ENCODE data around the gene HOGA1.
"Not testable (repeated sequence)": the region's sequence is repeated elsewhere in the genome, so short reads cannot be mapped to it uniquely, and the experiment has no call there.

Gene HOGA1

DNA sequence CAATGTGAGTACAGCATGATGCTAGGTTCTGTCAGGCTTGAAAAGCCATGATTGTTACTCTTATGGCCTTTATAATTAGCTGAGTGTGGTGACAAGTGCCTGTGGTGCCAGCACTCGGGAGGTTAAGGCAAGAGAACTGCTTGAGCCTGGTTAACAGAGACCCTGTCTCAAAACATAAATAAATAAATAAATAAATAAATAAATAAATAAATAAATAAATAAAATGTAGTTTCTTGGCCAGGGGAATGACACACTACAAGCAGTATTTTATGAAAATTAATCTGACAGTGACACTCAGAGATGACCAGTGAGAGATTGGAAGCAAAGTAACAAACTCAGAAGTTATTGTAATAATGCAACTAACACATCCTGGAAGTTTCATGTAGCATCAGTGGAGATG is 51.4 kb downstream of the HOGA1 start:
- H3K27me3 ChIP-seq (ENCODE audit: control insufficient read depth, insufficient read depth, low read length) = no peaks in the 10 kb centered on the region
- H3K27ac ChIP-seq (ENCODE audit: low read length) = no peak overlapping the region
- no peaks in the 10 kb centered on the region for H3K9me3 ChIP-seq (ENCODE audit: control insufficient read depth, insufficient read depth, low read length)
- H3K4me1 ChIP-seq (ENCODE audit: control insufficient read depth, insufficient read depth, low read length) = no peaks in the 10 kb centered on the region
- no CpG with 5 or more reads among the region's 1 CpG for WGBS (ENCODE audit: insufficient coverage, insufficient read length)
- H3K36me3 ChIP-seq (ENCODE audit: control insufficient read depth, insufficient read depth, low read length) = no peaks in the 10 kb centered on the region
- no peak overlapping the region for H3K4me3 ChIP-seq (ENCODE audit: low read length)
- DNase-seq (ENCODE audit: low read depth, low spot score) = no peak

DNA sequence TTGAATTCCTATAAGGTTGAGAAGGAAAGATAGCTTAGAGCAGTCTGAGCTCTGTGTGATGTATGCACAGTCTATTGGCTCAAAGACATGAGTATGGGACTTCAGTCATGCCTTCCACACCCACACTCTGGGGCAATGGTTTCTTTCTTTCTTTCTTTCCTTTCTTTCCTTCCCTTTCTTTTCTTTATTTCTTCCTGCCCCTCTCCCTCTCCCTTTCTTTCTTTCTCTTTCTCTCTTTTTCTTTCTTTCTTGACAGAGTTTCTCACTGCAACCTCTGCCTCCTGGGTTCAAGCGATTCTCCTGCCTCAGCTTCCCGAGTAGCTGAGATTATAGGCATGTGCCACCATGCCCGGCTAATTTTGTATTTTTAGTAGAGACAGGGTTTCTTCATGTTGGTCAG is 54.9 kb downstream of the HOGA1 start:
- not testable (repeated sequence) for H3K27ac ChIP-seq (ENCODE audit: low read length); H3K36me3 ChIP-seq (ENCODE audit: control insufficient read depth, insufficient read depth, low read length); H3K27me3 ChIP-seq (ENCODE audit: control insufficient read depth, insufficient read depth, low read length); DNase-seq (ENCODE audit: low read depth, low spot score); H3K4me1 ChIP-seq (ENCODE audit: control insufficient read depth, insufficient read depth, low read length); H3K9me3 ChIP-seq (ENCODE audit: control insufficient read depth, insufficient read depth, low read length); H3K4me3 ChIP-seq (ENCODE audit: low read length)
- no CpG with 5 or more reads among the region's 3 CpGs for WGBS (ENCODE audit: insufficient coverage, insufficient read length)

DNA sequence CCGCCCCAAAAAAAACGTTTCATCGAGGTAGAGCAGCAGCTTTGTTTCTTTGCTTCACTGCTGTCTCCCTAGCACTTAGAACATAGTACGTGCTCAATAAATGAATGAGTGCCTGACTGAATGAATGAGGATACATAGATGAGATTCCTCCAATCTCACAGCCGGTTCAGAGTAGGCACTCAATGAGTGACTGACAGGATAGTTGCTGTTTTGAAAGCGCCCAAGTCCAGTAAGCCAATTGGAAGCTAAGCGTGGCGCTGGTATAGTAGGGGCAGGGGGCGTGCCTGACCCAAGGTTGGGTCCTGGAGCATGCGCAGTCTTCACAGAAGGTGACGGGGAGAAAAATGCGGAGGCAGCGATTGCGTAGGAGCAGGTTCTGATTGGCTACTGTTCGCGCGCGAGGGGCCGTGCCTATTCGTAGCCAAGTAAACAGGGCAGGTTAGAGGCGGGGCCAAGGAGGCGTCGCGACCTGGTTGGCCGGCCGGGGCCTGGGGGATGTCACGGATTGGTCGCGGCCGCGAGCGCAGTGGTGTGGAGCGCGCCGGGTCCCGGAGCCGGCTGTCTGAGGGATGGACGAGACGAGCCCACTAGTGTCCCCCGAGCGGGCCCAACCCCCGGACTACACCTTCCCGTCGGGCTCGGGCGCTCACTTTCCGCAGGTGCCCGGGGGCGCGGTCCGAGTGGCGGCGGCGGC is 56.1 kb downstream of the HOGA1 start, which contains the start of gene PI4K2A:
PI4K2A (plus strand) TSS at position 498 of the 694 bp plus-strand sequence; CDS start at position 570, 72 bp downstream.
- DNase-seq (ENCODE audit: low read depth, low spot score) = peak; percentile 99
- H3K9me3 ChIP-seq (ENCODE audit: control insufficient read depth, insufficient read depth, low read length) = no peaks in the 10 kb centered on the region
- H3K27ac ChIP-seq (ENCODE audit: low read length) = no peak within 1 kb of the TSS
- H3K27me3 ChIP-seq (ENCODE audit: control insufficient read depth, insufficient read depth, low read length) = no peaks in the 10 kb centered on the region
- peak within 1 kb of the TSS; percentile 99 for H3K4me3 ChIP-seq (ENCODE audit: low read length)
- peaks cover 2% of the 10 kb centered on the region for H3K36me3 ChIP-seq (ENCODE audit: control insufficient read depth, insufficient read depth, low read length)
- H3K4me1 ChIP-seq (ENCODE audit: control insufficient read depth, insufficient read depth, low read length) = no peaks in the 10 kb centered on the region
- WGBS (ENCODE audit: insufficient coverage, insufficient read length) = no CpG with 5 or more reads among the region's 54 CpGs

DNA sequence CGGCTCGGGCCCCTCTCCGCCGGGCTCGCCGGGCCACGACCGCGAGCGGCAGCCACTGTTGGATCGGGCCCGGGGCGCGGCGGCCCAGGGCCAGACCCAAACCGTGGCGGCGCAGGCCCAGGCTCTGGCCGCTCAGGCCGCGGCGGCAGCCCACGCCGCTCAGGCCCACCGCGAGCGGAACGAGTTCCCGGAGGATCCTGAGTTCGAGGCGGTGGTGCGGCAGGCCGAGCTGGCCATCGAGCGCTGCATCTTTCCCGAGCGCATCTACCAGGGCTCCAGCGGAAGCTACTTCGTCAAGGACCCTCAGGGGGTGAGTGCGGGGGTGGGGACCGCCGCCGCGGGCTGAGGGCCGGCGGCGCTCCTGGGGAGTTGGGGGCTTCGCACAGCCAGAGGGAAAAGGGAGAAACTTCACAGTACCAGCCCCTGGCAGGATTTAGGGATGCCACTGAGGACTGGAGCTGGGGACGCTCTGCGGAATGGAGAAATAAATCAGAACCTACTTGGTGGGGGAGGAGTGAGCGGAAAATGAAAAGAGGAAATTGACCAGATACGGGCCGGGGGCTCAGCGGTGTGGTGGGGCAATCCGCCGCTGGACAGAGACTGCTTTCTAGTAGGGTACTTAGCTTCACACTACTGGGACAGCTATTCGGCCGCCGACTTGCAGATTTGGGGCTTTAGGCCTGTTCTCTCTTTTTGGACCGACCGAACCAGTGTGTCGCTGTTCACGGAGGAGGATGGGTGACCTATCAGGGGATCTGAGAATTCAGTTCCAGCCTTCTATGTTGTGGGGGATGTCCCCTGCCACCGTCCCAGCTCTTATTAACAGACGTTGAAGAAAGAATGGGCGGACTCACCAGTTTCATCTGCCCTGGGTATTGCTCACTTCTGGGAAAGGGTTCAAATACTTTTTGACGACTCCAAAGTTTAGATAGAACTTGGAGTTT is 57.0 kb downstream of the HOGA1 start:
- Histone ChIP-seq H3K27ac (ENCODE audit: low read length) (no peak overlapping the region), H3K27me3 (ENCODE audit: control insufficient read depth, insufficient read depth, low read length) (no peaks in the 10 kb centered on the region), H3K9me3 (ENCODE audit: control insufficient read depth, insufficient read depth, low read length) (no peaks in the 10 kb centered on the region), H3K36me3 (ENCODE audit: control insufficient read depth, insufficient read depth, low read length) (peaks cover 2% of the 10 kb centered on the region), H3K4me1 (ENCODE audit: control insufficient read depth, insufficient read depth, low read length) (no peaks in the 10 kb centered on the region), H3K4me3 (ENCODE audit: low read length) (peak overlapping the region; percentile 99)
- DNase-seq (ENCODE audit: low read depth, low spot score) = no peak
- no CpG with 5 or more reads among the region's 67 CpGs for WGBS (ENCODE audit: insufficient coverage, insufficient read length)

DNA sequence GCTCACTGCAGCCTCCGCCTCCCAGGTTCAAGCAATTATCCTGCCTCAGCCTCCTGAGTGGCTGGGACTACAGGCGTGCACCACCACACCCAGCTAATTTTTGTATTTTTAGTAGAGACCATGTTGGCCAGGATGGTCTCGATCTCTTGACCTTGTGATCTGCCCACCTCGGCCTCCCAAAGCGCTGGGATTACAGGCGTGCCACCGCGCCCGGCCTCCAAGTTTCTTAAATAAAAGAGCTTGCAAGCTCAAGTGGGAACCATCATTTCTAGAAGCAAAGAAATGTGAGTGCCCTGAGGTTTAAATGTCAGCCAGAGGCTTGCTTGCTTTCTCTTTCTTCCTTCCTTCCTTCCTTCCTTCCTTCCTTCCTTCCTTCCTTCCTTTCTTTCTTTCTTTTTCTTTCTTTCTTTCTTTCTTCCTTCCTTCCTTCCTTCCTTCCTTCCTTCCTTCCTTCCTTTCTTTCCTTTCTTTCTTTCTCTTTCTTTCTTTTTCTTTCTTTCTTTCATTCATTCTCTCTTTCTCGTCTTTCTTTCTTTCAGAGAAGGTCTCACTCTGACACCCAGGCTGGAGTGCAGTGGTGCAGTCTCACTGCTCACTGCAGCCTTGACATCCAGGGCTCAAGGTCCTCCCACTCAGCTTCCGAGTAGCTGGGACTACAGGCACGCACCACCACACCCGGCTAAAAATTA is 58.4 kb downstream of the HOGA1 start:
- DNase-seq (ENCODE audit: low read depth, low spot score); H3K27me3 ChIP-seq (ENCODE audit: control insufficient read depth, insufficient read depth, low read length); H3K36me3 ChIP-seq (ENCODE audit: control insufficient read depth, insufficient read depth, low read length); H3K4me3 ChIP-seq (ENCODE audit: low read length); H3K9me3 ChIP-seq (ENCODE audit: control insufficient read depth, insufficient read depth, low read length); H3K27ac ChIP-seq (ENCODE audit: low read length); H3K4me1 ChIP-seq (ENCODE audit: control insufficient read depth, insufficient read depth, low read length): not testable (repeated sequence)
- 100% methylated on average over 1 of the region's 13 CpGs for WGBS (ENCODE audit: insufficient coverage, insufficient read length)

DNA sequence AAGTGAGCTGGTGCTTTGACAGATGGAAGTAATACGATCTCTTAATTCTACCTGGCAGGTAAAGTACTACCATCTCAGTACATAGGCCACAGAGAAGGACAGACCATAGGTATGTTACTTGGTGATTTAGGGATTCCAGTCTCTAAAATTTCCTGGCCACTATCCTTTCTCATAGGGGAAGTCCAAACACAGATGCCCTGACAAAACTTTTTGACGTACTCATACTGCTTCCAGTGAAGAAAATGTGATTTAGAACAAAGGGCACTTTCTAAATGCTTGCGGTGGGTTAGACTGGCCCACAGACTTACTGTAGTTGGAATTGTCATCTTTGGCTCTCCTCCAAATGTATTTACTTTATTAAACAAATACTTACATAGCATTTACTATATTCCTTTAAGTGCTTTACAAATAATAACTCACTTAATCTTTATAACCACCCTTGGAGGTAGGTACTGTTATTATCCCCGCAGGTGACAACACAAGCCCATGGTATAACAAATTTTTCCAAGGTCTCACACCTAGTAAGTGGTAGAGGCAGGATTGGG is 59.3 kb downstream of the HOGA1 start:
- DNase-seq (ENCODE audit: low read depth, low spot score) = no peak
- no peaks in the 10 kb centered on the region for H3K27me3 ChIP-seq (ENCODE audit: control insufficient read depth, insufficient read depth, low read length)
- no peak overlapping the region for H3K27ac ChIP-seq (ENCODE audit: low read length)
- peaks cover 2% of the 10 kb centered on the region for H3K36me3 ChIP-seq (ENCODE audit: control insufficient read depth, insufficient read depth, low read length)
- peaks cover 2% of the 10 kb centered on the region; the same call in 1 of the 2 replicates for H3K4me1 ChIP-seq (ENCODE audit: control insufficient read depth, insufficient read depth, low read length)
- H3K4me3 ChIP-seq (ENCODE audit: low read length) = no peak overlapping the region
- WGBS (ENCODE audit: insufficient coverage, insufficient read length) = no CpG with 5 or more reads among the region's 4 CpGs
- no peaks in the 10 kb centered on the region for H3K9me3 ChIP-seq (ENCODE audit: control insufficient read depth, insufficient read depth, low read length)

DNA sequence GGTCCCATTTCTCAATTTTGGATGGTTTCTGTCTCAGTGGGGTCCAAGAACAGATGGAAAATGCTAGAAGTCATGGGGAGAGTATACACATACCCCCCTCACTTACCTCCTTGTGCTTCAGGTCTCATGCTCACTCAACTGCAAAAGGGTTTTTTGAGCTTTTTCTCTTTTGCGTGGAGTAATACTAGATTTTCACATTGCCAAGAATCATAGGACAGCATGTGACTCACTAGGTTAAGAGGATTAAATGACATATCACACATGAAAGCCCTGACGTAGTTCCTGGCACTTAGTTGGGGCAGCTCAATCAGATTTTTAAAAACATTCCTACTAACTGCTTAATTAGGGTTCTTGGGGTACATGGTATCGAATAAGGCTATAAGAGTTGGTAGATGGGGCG is 60.7 kb downstream of the HOGA1 start:
- H3K4me1 ChIP-seq (ENCODE audit: control insufficient read depth, insufficient read depth, low read length) = peaks cover 2% of the 10 kb centered on the region; the same call in 1 of the 2 replicates
- H3K27ac ChIP-seq (ENCODE audit: low read length) = no peak overlapping the region
- H3K36me3 ChIP-seq (ENCODE audit: control insufficient read depth, insufficient read depth, low read length) = peaks cover 2% of the 10 kb centered on the region
- H3K4me3 ChIP-seq (ENCODE audit: low read length) = no peak overlapping the region
- WGBS (ENCODE audit: insufficient coverage, insufficient read length) = no CpG with 5 or more reads among the region's 4 CpGs
- no peaks in the 10 kb centered on the region for H3K27me3 ChIP-seq (ENCODE audit: control insufficient read depth, insufficient read depth, low read length)
- DNase-seq (ENCODE audit: low read depth, low spot score) = no peak
- no peaks in the 10 kb centered on the region for H3K9me3 ChIP-seq (ENCODE audit: control insufficient read depth, insufficient read depth, low read length)

DNA sequence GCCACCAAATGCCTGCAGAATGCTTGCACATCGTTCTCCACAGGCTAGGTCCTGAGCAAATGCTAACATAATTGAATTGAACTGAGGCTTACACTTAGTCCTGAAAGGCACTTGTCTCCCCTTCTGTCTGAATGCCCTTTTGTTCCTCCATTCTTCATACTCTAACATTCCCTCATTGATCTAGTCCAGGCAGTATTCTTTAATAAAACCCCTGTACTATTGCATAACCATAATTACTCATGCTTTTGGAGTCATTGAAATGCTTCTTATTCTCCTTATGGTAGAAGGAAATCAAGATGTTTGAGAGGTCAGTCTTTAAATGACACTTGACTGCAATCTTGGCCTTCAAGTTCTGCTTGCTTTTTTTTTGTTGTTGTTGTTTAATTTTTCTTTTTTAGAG is 63.4 kb downstream of the HOGA1 start:
- H3K27me3 ChIP-seq (ENCODE audit: control insufficient read depth, insufficient read depth, low read length) = no peaks in the 10 kb centered on the region
- H3K27ac ChIP-seq (ENCODE audit: low read length) = no peak overlapping the region
- peaks cover 3% of the 10 kb centered on the region; the same call in 1 of the 2 replicates for H3K4me1 ChIP-seq (ENCODE audit: control insufficient read depth, insufficient read depth, low read length)
- no peaks in the 10 kb centered on the region for H3K9me3 ChIP-seq (ENCODE audit: control insufficient read depth, insufficient read depth, low read length)
- no CpG with 5 or more reads among the region's 1 CpG for WGBS (ENCODE audit: insufficient coverage, insufficient read length)
- peaks cover 11% of the 10 kb centered on the region; the same call in 1 of the 2 replicates for H3K36me3 ChIP-seq (ENCODE audit: control insufficient read depth, insufficient read depth, low read length)
- no peak overlapping the region for H3K4me3 ChIP-seq (ENCODE audit: low read length)
- no peak for DNase-seq (ENCODE audit: low read depth, low spot score)

DNA sequence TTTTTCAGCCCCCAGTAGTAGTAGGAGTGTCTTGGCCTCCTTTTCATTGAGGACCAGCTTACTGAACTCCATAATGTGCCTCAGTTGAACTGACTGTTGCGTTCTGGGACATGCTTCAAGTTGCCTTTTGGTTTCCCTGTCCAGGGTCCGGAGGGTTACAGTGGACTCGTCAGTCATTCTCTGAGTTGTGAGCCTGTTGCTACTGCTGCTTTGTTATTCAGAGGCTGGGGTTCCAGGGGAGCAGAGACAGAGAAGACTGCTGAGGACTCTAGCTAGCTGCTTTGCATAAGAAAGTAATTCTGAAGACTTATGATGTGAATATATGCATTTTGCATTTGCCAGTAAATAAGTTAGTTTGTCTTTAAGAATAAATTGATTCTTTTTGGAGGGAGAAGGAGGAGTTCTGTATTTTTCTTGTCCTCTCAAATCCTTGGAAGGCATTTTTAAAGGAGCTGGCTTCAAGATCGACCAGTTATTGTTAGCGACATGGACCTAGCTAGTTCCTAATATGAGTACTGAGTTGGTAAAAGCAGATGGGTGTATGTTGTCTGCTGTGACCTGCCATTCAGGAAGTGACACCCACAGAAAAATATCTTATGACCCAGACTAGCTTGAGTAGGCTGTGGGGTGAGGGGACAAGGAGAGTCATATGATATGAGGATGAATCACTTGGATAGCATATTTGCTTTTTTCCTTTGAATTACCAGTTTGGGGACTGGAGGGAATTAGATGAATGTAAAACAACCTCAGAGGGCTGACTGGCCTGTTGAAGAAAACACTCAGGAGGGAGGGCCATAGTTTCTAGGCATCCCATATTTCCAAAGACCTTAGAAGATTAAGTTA is 64.6 kb downstream of the HOGA1 start:
- no peak for DNase-seq (ENCODE audit: low read depth, low spot score)
- Histone ChIP-seq H3K4me1 (ENCODE audit: control insufficient read depth, insufficient read depth, low read length) (peaks cover 3% of the 10 kb centered on the region; the same call in 1 of the 2 replicates), H3K36me3 (ENCODE audit: control insufficient read depth, insufficient read depth, low read length) (peaks cover 11% of the 10 kb centered on the region; the same call in 1 of the 2 replicates), H3K9me3 (ENCODE audit: control insufficient read depth, insufficient read depth, low read length) (no peaks in the 10 kb centered on the region), H3K4me3 (ENCODE audit: low read length) (no peak overlapping the region), H3K27me3 (ENCODE audit: control insufficient read depth, insufficient read depth, low read length) (no peaks in the 10 kb centered on the region), H3K27ac (ENCODE audit: low read length) (peak overlapping the region; percentile 41)
- WGBS (ENCODE audit: insufficient coverage, insufficient read length) = no CpG with 5 or more reads among the region's 5 CpGs
